CD14-positive monocyte (primary cell): ENCODE results near the gene SLC39A7. TPM values are rescaled to one million over a fixed set of nuclear protein-coding genes. Genes with fewer than 3 reads are reported as not detected.

Source experiments
- DNase-seq, 3 donors: peaks; one replicate each; pipeline ENCODE4 v3.0.0-alpha.2; 2011 to 2022
- H2AFZ ChIP-seq: 2 replicates; pipeline ENCODE4 v1.6.0; 2012; ENCODE audit warnings: mild to moderate bottlenecking, low read depth, low read length, inconsistent platforms; ENCODE audit not compliant: insufficient read depth, poor library complexity, severe bottlenecking
- H3K27ac ChIP-seq, 2 donors: 1 replicate in 1 of 2; 2 replicates in 1 of 2; pipeline ENCODE4 v1.5.1; 2012 to 2013; ENCODE audit warnings: low read length in 2 of 2, control low read depth in 1 of 2, inconsistent platforms in 1 of 2, low read depth in 1 of 2, mild to moderate bottlenecking in 1 of 2
- H3K27me3 ChIP-seq, 2 donors: one replicate each; pipeline versions ENCODE4 v1.6.0 to v1.6.1; 2011 to 2013; ENCODE audit warnings: low read length in 2 of 2; ENCODE audit not compliant: control insufficient read depth in 2 of 2, insufficient read depth in 2 of 2
- H3K36me3 ChIP-seq, 2 donors: replicated peaks in 1 of 2; 1 replicate in 1 of 2; 2 replicates in 1 of 2; pipeline versions ENCODE4 v1.5.1 to v1.6.1; 2012 to 2013; ENCODE audit warnings: low read length in 2 of 2, control low read depth in 1 of 2, inconsistent platforms in 1 of 2, mild to moderate bottlenecking in 1 of 2; ENCODE audit not compliant: insufficient read depth in 2 of 2, control insufficient read depth in 1 of 2
- H3K4me1 ChIP-seq, 2 donors: 1 replicate in 1 of 2; 2 replicates in 1 of 2; pipeline versions ENCODE4 v1.5.1 to v1.6.1; 2012 to 2013; ENCODE audit warnings: low read length in 2 of 2, control low read depth in 1 of 2, inconsistent platforms in 1 of 2, mild to moderate bottlenecking in 1 of 2, moderate library complexity in 1 of 2; ENCODE audit not compliant: insufficient read depth in 2 of 2, control insufficient read depth in 1 of 2
- H3K4me2 ChIP-seq: replicated peaks from 2 replicates; pipeline ENCODE3; 2012; ENCODE audit warnings: low read length, moderate library complexity, mild to moderate bottlenecking; ENCODE audit not compliant: poor library complexity, severe bottlenecking; ENCODE audit errors: extremely low read depth
- H3K4me3 ChIP-seq, 3 experiments: fragments of 200-600 bp in 1 of 3; sonication (generic) in 1 of 3; replicated peaks in 1 of 3; 1 replicate in 2 of 3; 2 replicates in 1 of 3; pipeline ENCODE4 v1.5.1; 2011 to 2013; ENCODE audit warnings: low read length in 3 of 3, mild to moderate bottlenecking in 3 of 3, control low read depth in 2 of 3, low read depth in 2 of 3, inconsistent platforms in 1 of 3, moderate library complexity in 1 of 3
- H3K79me2 ChIP-seq: 2 replicates; pipeline ENCODE4 v1.6.0; 2012; ENCODE audit warnings: mild to moderate bottlenecking, control low read depth, inconsistent platforms, low read length, moderate library complexity; ENCODE audit not compliant: insufficient read depth
- H3K9ac ChIP-seq: 2 replicates; pipeline ENCODE4 v1.6.0; 2017; ENCODE audit warnings: low read length, mild to moderate bottlenecking; ENCODE audit not compliant: insufficient read depth, poor library complexity, severe bottlenecking
- H3K9me3 ChIP-seq, 2 donors: replicated peaks in 1 of 2; 1 replicate in 1 of 2; 2 replicates in 1 of 2; pipeline versions ENCODE4 v1.5.1 to v1.6.1; 2012 to 2013; ENCODE audit warnings: low read length in 2 of 2, control low read depth in 1 of 2; ENCODE audit not compliant: control insufficient read depth in 1 of 2, insufficient read depth in 1 of 2
- H4K20me1 ChIP-seq: 2 replicates; pipeline ENCODE4 v1.6.0; 2012; ENCODE audit warnings: mild to moderate bottlenecking, low read length, control low read depth, moderate library complexity; ENCODE audit not compliant: insufficient read depth
- H3K27ac Mint-ChIP-seq, 7 donors: one replicate each; pipeline ENCODE4 v1.8.0; 2020; ENCODE audit warnings: mild to moderate bottlenecking in 7 of 7, mixed read lengths in 7 of 7, moderate library complexity in 6 of 7, inconsistent platforms in 2 of 7
- H3K27me3 Mint-ChIP-seq, 3 donors: one replicate each; pipeline ENCODE4 v1.8.0; 2021 to 2022; ENCODE audit warnings: low read depth in 3 of 3, mild to moderate bottlenecking in 3 of 3, mixed read lengths in 3 of 3, moderate library complexity in 3 of 3, inconsistent platforms in 1 of 3
- H3K36me3 Mint-ChIP-seq, 2 donors: one replicate each; pipeline ENCODE4 v1.8.0; 2020; ENCODE audit warnings: mixed read lengths in 2 of 2, inconsistent platforms in 1 of 2, mild to moderate bottlenecking in 1 of 2
- H3K4me1 Mint-ChIP-seq: one replicate; pipeline ENCODE4 v1.8.0; 2020; ENCODE audit warnings: mild to moderate bottlenecking, mixed read lengths
- H3K4me3 Mint-ChIP-seq, 2 donors: one replicate each; pipeline ENCODE4 v1.8.0; 2020; ENCODE audit warnings: mild to moderate bottlenecking in 2 of 2, mixed read lengths in 2 of 2, moderate library complexity in 1 of 2
- H3K9me3 Mint-ChIP-seq, 7 donors: one replicate each; pipeline ENCODE4 v1.8.0; 2020 to 2022; ENCODE audit warnings: mixed read lengths in 7 of 7, mild to moderate bottlenecking in 6 of 7, moderate library complexity in 6 of 7, inconsistent platforms in 2 of 7
- CTCF ChIP-seq: fragments of 200-600 bp; IDR thresholded peaks from one replicate; pipeline ENCODE4 v1.8.0; 2022; ENCODE audit warnings: antibody characterized with exemption, mild to moderate bottlenecking
- WGBS: methylation state at CpG from one replicate; pipeline ENCODE4 v1.1.5; 2013; ENCODE audit warnings: missing lambda C conversion rate; ENCODE audit not compliant: insufficient coverage; 5-methylcytosine and 5-hydroxymethylcytosine counted together
- intact Hi-C, 2 donors: fragments of 100-400 bp; cut with micrococcal nuclease; formaldehyde crosslinking; loops; one replicate each; pipeline versions ENCODE4 v1.15.0 to v1.15.1; 2023
- polyA plus RNA-seq, 3 donors: library from polyadenylated mRNA; depleted of rRNA in 1 of 3; unstranded in 2 of 3; stranded (reverse) in 1 of 3; fragments of 300-500 nt in 2 of 3; fragments of >200 nt in 1 of 3; fragmentation: Illumina TruSeq in 2 of 3; gene quantifications; 1 replicate in 2 of 3; 2 replicates in 1 of 3; pipeline ENCODE4 v1.2.3, GENCODE V29; 2012 to 2021

SLC39A7 gene
- polyA plus RNA-seq, 3 donors: 14.5 to 32.7 (median 17.7) TPM

GRCh38 chr6:33201147-33201545 lies 479 bp downstream of the SLC39A7 start:
- H3K4me1 Mint-ChIP-seq: peaks cover 63% of the 10 kb centered on the region
- H3K36me3 Mint-ChIP-seq: peaks cover 38 to 45% of the 10 kb centered on the region in 2 donors
- no peak for TF ChIP-seq CTCF
- peaks cover 0 to 3% (median 0%) of the 10 kb centered on the region in 7 donors for H3K9me3 Mint-ChIP-seq
- Histone ChIP-seq H3K9me3 (no peaks in the 10 kb centered on the region), H3K4me1 (peaks cover 40 to 53% of the 10 kb centered on the region in 2 donors), H3K36me3 (peaks cover 33 to 35% of the 10 kb centered on the region in 2 donors), H3K27me3 (no peaks in the 10 kb centered on the region), H3K4me2 (peak overlapping the region; percentile 93), H3K79me2 (peaks cover 50% of the 10 kb centered on the region), H3K27ac (peak overlapping the region; percentile 94), H3K4me3 (peak overlapping the region; percentile 83 to 96 (median 95)), H4K20me1 (peaks cover 48% of the 10 kb centered on the region), H3K9ac (peak overlapping the region; percentile 94), H2AFZ (peak overlapping the region; percentile 96)
- H3K27me3 Mint-ChIP-seq: peaks cover 0 to 9% (median 2%) of the 10 kb centered on the region in 3 donors
- intact Hi-C loops: loop anchor here (2.0 to 10.0 kb wide), 4 partner anchors 48 to 214 kb away; partner anchors contain the start of genes RGL2 (in 2 of the 2), CUTA (in 1 of the 2) and PHF1 (in 1 of the 2)
- H3K27ac Mint-ChIP-seq: peak overlapping the region; percentile 95 to 99 (median 97)
- H3K4me3 Mint-ChIP-seq: peak overlapping the region; percentile 94 to 96
- DNase-seq: peak in 1 of 3 donors; percentile 27
- 3% methylated on average over 12 of the region's 14 CpGs for WGBS

GRCh38 chr6:33201935-33202334 lies 1.3 kb downstream of the SLC39A7 start:
- Histone ChIP-seq H3K4me1 (peaks cover 40 to 54% of the 10 kb centered on the region in 2 donors), H4K20me1 (peaks cover 41% of the 10 kb centered on the region), H2AFZ (no peak overlapping the region), H3K27me3 (no peaks in the 10 kb centered on the region), H3K9me3 (no peaks in the 10 kb centered on the region), H3K36me3 (peaks cover 26 to 27% of the 10 kb centered on the region in 2 donors), H3K4me2 (peak overlapping the region; percentile 93), H3K27ac (peak overlapping the region in 1 of 2 donors; percentile 94), H3K9ac (no peak overlapping the region), H3K79me2 (peaks cover 50% of the 10 kb centered on the region), H3K4me3 (peak overlapping the region in 1 of 3 experiments; percentile 95)
- no peak for TF ChIP-seq CTCF
- peaks cover 31 to 37% of the 10 kb centered on the region in 2 donors for H3K36me3 Mint-ChIP-seq
- H3K4me3 Mint-ChIP-seq: peak overlapping the region; percentile 94 to 96
- intact Hi-C loops: loop anchor here (2.0 to 10.0 kb wide), 4 partner anchors 47 to 213 kb away; partner anchors contain the start of genes RGL2 (in 2 of the 2), CUTA (in 1 of the 2) and PHF1 (in 1 of the 2)
- peaks cover 64% of the 10 kb centered on the region for H3K4me1 Mint-ChIP-seq
- no peak for DNase-seq
- H3K27me3 Mint-ChIP-seq: peaks cover 0 to 10% (median 9%) of the 10 kb centered on the region in 3 donors
- WGBS: no CpG with 5 or more reads among the region's 6 CpGs
- H3K27ac Mint-ChIP-seq: peak overlapping the region in 3 of 7 donors; percentile 63 to 96 (median 82)
- peaks cover 0 to 3% (median 0%) of the 10 kb centered on the region in 7 donors for H3K9me3 Mint-ChIP-seq
